HEK293 (cell line): ENCODE data around the gene DMGDH.

Experiments used
- KLF9 ChIP-seq: fragments of 450-650 bp; formaldehyde crosslinking; IDR thresholded peaks from 2 replicates; pipeline ENCODE4 v1.5.1; 2016; ENCODE audit warnings: missing biosample characterization, missing genetic modification characterization, low read depth
- PBX3 ChIP-seq: sonication (generic); formaldehyde crosslinking; IDR thresholded peaks from 2 replicates; pipeline ENCODE4 v1.8.1; 2022; ENCODE audit warnings: mild to moderate bottlenecking, moderate library complexity, missing genetic modification reagents
- REST ChIP-seq: fragments of 450-650 bp; formaldehyde crosslinking; IDR thresholded peaks from 2 replicates; pipeline ENCODE4 v1.5.1; 2016; ENCODE audit warnings: missing biosample characterization, missing genetic modification characterization
- SP2 ChIP-seq: fragments of 450-650 bp; formaldehyde crosslinking; IDR thresholded peaks from 2 replicates; pipeline ENCODE4 v1.5.1; 2016; ENCODE audit warnings: missing biosample characterization, missing genetic modification characterization
- WT1 ChIP-seq: fragments of 450-650 bp; formaldehyde crosslinking; IDR thresholded peaks from 2 replicates; pipeline ENCODE4 v1.5.1; 2016; ENCODE audit warnings: missing biosample characterization, missing genetic modification characterization
- YY1 ChIP-seq: fragments of 450-650 bp; formaldehyde crosslinking; IDR thresholded peaks from 2 replicates; pipeline ENCODE4 v1.5.1; 2018; ENCODE audit warnings: missing biosample characterization, missing genetic modification characterization
- ZEB2 ChIP-seq: fragments of 450-650 bp; formaldehyde crosslinking; IDR thresholded peaks from 2 replicates; pipeline ENCODE4 v1.5.1; 2016; ENCODE audit warnings: missing biosample characterization, missing genetic modification characterization
- ZNF24 ChIP-seq: fragments of 450-650 bp; formaldehyde crosslinking; IDR thresholded peaks from 2 replicates; pipeline ENCODE4 v1.5.1; 2016; ENCODE audit warnings: missing biosample characterization, missing genetic modification characterization
- ZNF302 ChIP-seq: fragments of 450-650 bp; formaldehyde crosslinking; IDR thresholded peaks from 2 replicates; pipeline ENCODE4 v1.5.1; 2016; ENCODE audit warnings: missing biosample characterization, missing genetic modification characterization, low read depth
- ZNF530 ChIP-seq: fragments of 450-650 bp; formaldehyde crosslinking; IDR thresholded peaks from 2 replicates; pipeline ENCODE4 v1.5.1; 2016; ENCODE audit warnings: low read depth, missing biosample characterization, missing genetic modification characterization
- ZNF704 ChIP-seq: fragments of 450-650 bp; formaldehyde crosslinking; IDR thresholded peaks from 2 replicates; pipeline ENCODE4 v1.5.1; 2016; ENCODE audit warnings: missing biosample characterization, missing genetic modification characterization
- TF ChIP-seq, protein P1 (sequence below): fragments of 450-650 bp; formaldehyde crosslinking; IDR thresholded peaks from 2 replicates; pipeline ENCODE4 v1.5.1; 2016; ENCODE audit warnings: missing biosample characterization, missing genetic modification characterization

- TF ChIP-seq, protein P1, sequence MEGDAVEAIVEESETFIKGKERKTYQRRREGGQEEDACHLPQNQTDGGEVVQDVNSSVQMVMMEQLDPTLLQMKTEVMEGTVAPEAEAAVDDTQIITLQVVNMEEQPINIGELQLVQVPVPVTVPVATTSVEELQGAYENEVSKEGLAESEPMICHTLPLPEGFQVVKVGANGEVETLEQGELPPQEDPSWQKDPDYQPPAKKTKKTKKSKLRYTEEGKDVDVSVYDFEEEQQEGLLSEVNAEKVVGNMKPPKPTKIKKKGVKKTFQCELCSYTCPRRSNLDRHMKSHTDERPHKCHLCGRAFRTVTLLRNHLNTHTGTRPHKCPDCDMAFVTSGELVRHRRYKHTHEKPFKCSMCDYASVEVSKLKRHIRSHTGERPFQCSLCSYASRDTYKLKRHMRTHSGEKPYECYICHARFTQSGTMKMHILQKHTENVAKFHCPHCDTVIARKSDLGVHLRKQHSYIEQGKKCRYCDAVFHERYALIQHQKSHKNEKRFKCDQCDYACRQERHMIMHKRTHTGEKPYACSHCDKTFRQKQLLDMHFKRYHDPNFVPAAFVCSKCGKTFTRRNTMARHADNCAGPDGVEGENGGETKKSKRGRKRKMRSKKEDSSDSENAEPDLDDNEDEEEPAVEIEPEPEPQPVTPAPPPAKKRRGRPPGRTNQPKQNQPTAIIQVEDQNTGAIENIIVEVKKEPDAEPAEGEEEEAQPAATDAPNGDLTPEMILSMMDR (tag by site-specific recombination) = no peak
- TF ChIP-seq ZNF24 = no peak
- no peak for TF ChIP-seq REST (tag by site-specific recombination)
- no peak for TF ChIP-seq KLF9 (tag by site-specific recombination)
- no peak for TF ChIP-seq PBX3 (CRISPR knock-in tag)
- no peak for TF ChIP-seq ZEB2
- no peak for TF ChIP-seq ZNF704
- TF ChIP-seq YY1 (tag by site-specific recombination) = no peak
- TF ChIP-seq WT1 (tag by site-specific recombination) = no peak
- TF ChIP-seq SP2 (tag by site-specific recombination) = no peak
- TF ChIP-seq ZNF530 (tag by site-specific recombination) = no peak
- no peak for TF ChIP-seq ZNF302 (tag by site-specific recombination)
Measured at GRCh38 chr5:79007872-79008271, 61.6 kb downstream of the DMGDH start.
